Upper lobe of right lung (tissue), 1 donor: ENCODE data around the gene TPO. TPM values are rescaled to one million over a fixed set of nuclear protein-coding genes. Genes with fewer than 3 reads are reported as not detected.

Source experiments
- ATAC-seq: fragments of 200-7000 bp; cut with Tn5 transposase; one replicate; pipeline ENCODE4 v1.9.1; 2020; ENCODE audit warnings: mild to moderate bottlenecking, moderate library complexity
- DNase-seq: peaks from one replicate; pipeline ENCODE4 v3.0.0-alpha.2; 2020
- H3K27ac ChIP-seq: fragments of 200-600 bp; one replicate; pipeline ENCODE4 v1.8.0; 2022
- H3K27me3 ChIP-seq: fragments of 200-600 bp; one replicate; pipeline ENCODE4 v1.8.0; 2022; ENCODE audit warnings: mild to moderate bottlenecking
- H3K36me3 ChIP-seq: fragments of 200-600 bp; one replicate; pipeline ENCODE4 v1.8.0; 2022
- H3K4me1 ChIP-seq: fragments of 200-600 bp; one replicate; pipeline ENCODE4 v1.8.0; 2022
- H3K4me3 ChIP-seq: fragments of 200-600 bp; one replicate; pipeline ENCODE4 v1.8.0; 2022; ENCODE audit warnings: mild to moderate bottlenecking
- H3K9me3 ChIP-seq: fragments of 200-600 bp; one replicate; pipeline ENCODE4 v1.8.0; 2022
- intact Hi-C: fragments of 100-400 bp; cut with DNase I; formaldehyde crosslinking; loops from one replicate; pipeline ENCODE4 v1.11.0; 2022
- total RNA-seq: library from RNA; stranded (reverse); fragmentation: NEBNext Ultra II Directional; extraction: Animal tissue kit (Norgen Biotek cat#: 25700); gene quantifications from one replicate; pipeline ENCODE4 v1.2.1, GENCODE V29; 2021
- TF ChIP-seq, protein P1 (sequence below): fragments of 200-600 bp; IDR thresholded peaks from one replicate; pipeline ENCODE4 v1.8.0; 2022; ENCODE audit warnings: antibody characterized with exemption
- donor health status: DM: no; HTN: yes; CAD: no; lungs with severe emphysema.

The TPO gene
- total RNA-seq, 1 donor from 2014 or later: not detected

DNA sequence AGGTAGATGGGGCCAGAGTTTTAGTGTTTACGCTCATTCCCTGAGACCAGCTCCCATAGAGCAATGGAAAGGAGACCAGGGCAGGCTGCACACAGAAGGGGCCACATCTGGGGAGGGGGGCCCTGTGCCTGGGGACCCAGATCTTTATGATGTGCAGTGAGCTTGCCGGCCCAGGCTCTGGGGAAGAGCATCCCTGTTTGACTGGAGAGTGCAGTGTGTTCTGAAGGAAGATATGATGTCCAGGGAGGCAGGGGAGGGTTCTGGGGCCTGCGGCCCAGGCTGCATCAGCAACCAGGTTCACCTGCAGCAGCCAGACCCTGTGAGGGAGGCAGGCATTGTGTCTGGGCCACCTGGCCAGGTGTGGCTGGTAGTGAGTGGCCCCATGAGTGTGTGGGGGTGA lies 13.8 kb downstream of the TPO start:
- no peaks in the 10 kb centered on the region for H3K4me1 ChIP-seq
- no peak overlapping the region for H3K27ac ChIP-seq
- no peaks in the 10 kb centered on the region for H3K9me3 ChIP-seq
- no peak overlapping the region for H3K4me3 ChIP-seq
- TF ChIP-seq, protein P1, sequence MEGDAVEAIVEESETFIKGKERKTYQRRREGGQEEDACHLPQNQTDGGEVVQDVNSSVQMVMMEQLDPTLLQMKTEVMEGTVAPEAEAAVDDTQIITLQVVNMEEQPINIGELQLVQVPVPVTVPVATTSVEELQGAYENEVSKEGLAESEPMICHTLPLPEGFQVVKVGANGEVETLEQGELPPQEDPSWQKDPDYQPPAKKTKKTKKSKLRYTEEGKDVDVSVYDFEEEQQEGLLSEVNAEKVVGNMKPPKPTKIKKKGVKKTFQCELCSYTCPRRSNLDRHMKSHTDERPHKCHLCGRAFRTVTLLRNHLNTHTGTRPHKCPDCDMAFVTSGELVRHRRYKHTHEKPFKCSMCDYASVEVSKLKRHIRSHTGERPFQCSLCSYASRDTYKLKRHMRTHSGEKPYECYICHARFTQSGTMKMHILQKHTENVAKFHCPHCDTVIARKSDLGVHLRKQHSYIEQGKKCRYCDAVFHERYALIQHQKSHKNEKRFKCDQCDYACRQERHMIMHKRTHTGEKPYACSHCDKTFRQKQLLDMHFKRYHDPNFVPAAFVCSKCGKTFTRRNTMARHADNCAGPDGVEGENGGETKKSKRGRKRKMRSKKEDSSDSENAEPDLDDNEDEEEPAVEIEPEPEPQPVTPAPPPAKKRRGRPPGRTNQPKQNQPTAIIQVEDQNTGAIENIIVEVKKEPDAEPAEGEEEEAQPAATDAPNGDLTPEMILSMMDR: no peak
- H3K27me3 ChIP-seq: no peaks in the 10 kb centered on the region
- ATAC-seq (peak; percentile 24), DNase-seq (no peak)
- no peaks in the 10 kb centered on the region for H3K36me3 ChIP-seq
- intact Hi-C loops: no loop called here

GRCh38 chr2:1429895-1430294 lies 16.6 kb downstream of the TPO start:
- no peaks in the 10 kb centered on the region for H3K9me3 ChIP-seq
- H3K36me3 ChIP-seq: no peaks in the 10 kb centered on the region
- no peak for DNase-seq
- intact Hi-C loops: no loop called here
- H3K4me3 ChIP-seq: no peak overlapping the region
- no peaks in the 10 kb centered on the region for H3K27me3 ChIP-seq
- ATAC-seq: peak; percentile 16
- no peak overlapping the region for H3K27ac ChIP-seq
- H3K4me1 ChIP-seq: no peaks in the 10 kb centered on the region
- TF ChIP-seq, protein P1: no peak

GRCh38 chr2:1430491-1430890 lies 17.2 kb downstream of the TPO start:
- TF ChIP-seq, protein P1: no peak
- no peaks in the 10 kb centered on the region for H3K4me1 ChIP-seq
- intact Hi-C loops: no loop called here
- H3K36me3 ChIP-seq: no peaks in the 10 kb centered on the region
- H3K27me3 ChIP-seq: no peaks in the 10 kb centered on the region
- DNase-seq (no peak), ATAC-seq (no peak)
- no peaks in the 10 kb centered on the region for H3K9me3 ChIP-seq
- H3K4me3 ChIP-seq: no peak overlapping the region
- no peak overlapping the region for H3K27ac ChIP-seq

GRCh38 chr2:1431886-1432400 lies 18.7 kb downstream of the TPO start:
- Histone ChIP-seq H3K4me3 (no peak overlapping the region), H3K9me3 (no peaks in the 10 kb centered on the region), H3K4me1 (no peaks in the 10 kb centered on the region), H3K27ac (no peak overlapping the region), H3K36me3 (no peaks in the 10 kb centered on the region), H3K27me3 (no peaks in the 10 kb centered on the region)
- intact Hi-C loops: no loop called here
- ATAC-seq (no peak), DNase-seq (no peak)
- TF ChIP-seq, protein P1: no peak

GRCh38 chr2:1432726-1433125 lies 19.5 kb downstream of the TPO start:
- no peak overlapping the region for H3K27ac ChIP-seq
- intact Hi-C loops: no loop called here
- TF ChIP-seq, protein P1: no peak
- ATAC-seq (no peak), DNase-seq (no peak)
- H3K4me1 ChIP-seq: no peaks in the 10 kb centered on the region
- H3K27me3 ChIP-seq: no peaks in the 10 kb centered on the region
- H3K9me3 ChIP-seq: no peaks in the 10 kb centered on the region
- H3K4me3 ChIP-seq: no peak overlapping the region
- H3K36me3 ChIP-seq: no peaks in the 10 kb centered on the region

DNA sequence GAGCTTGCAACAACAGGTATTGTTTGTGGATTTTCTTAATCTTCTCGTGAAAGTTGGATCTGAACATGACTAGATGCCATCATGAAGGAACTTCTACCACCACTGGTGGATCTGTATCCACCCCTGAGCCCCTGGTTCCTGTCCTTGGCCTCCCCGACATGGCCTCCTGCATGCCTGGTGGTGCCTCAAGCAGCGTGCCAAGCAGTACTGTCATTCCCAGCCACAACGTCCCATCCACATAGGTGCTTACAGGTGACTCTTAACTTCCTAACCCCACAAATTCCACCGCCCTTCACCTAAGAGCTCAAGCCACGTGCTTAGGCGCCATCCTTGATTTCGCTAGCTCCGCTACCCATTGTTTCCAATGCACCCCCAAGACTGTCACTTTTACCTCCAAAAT lies 23.1 kb downstream of the TPO start:
- H3K4me3 ChIP-seq: no peak overlapping the region
- H3K4me1 ChIP-seq: no peaks in the 10 kb centered on the region
- H3K27ac ChIP-seq: no peak overlapping the region
- intact Hi-C loops: no loop called here
- no peaks in the 10 kb centered on the region for H3K36me3 ChIP-seq
- no peak for DNase-seq
- no peaks in the 10 kb centered on the region for H3K9me3 ChIP-seq
- no peak for ATAC-seq
- TF ChIP-seq, protein P1: no peak
- H3K27me3 ChIP-seq: no peaks in the 10 kb centered on the region
